Heart left ventricle (tissue), 16 donors: Measurements from ENCODE around the gene PDE11A. TPM values are rescaled to one million over a fixed set of nuclear protein-coding genes. Genes with fewer than 3 reads are reported as not detected.

Source experiments
- ATAC-seq, 4 donors: fragments of 200-7000 bp; cut with Tn5 transposase; one replicate each; pipeline ENCODE4 v1.9.1; 2020 to 2022; ENCODE audit warnings: moderate library complexity in 4 of 4, mild to moderate bottlenecking in 3 of 4, moderate number of reproducible peaks in 1 of 4
- DNase-seq, 5 donors: peaks; one replicate each; pipeline ENCODE4 v3.0.0-alpha.2; 2020
- H3K27ac ChIP-seq, 12 donors: fragments of 200-600 bp; sonication (generic) in 4 of 12; one replicate each; pipeline versions ENCODE4 v1.5.0 to v1.8.0; 2016 to 2022; ENCODE audit warnings: mild to moderate bottlenecking in 2 of 12
- H3K27me3 ChIP-seq, 9 donors: fragments of 200-600 bp; sonication (generic) in 2 of 9; one replicate each; pipeline versions ENCODE4 v1.5.1 to v1.8.0; 2016 to 2022; ENCODE audit warnings: mild to moderate bottlenecking in 3 of 9
- H3K36me3 ChIP-seq, 9 donors: fragments of 200-600 bp; sonication (generic) in 2 of 9; one replicate each; pipeline versions ENCODE4 v1.5.0 to v1.8.0; 2018 to 2022; ENCODE audit warnings: mild to moderate bottlenecking in 2 of 9
- H3K4me1 ChIP-seq, 12 donors: fragments of 200-600 bp; sonication (generic) in 4 of 12; one replicate each; pipeline versions ENCODE4 v1.5.0 to v1.8.0; 2016 to 2022; ENCODE audit warnings: mild to moderate bottlenecking in 3 of 12
- H3K4me3 ChIP-seq, 12 donors: fragments of 200-600 bp; sonication (generic) in 4 of 12; one replicate each; pipeline versions ENCODE4 v1.5.0 to v1.8.0; 2017 to 2022; ENCODE audit warnings: mild to moderate bottlenecking in 9 of 12, moderate library complexity in 4 of 12
- H3K9me3 ChIP-seq, 12 donors: fragments of 200-600 bp; sonication (generic) in 4 of 12; one replicate each; pipeline versions ENCODE4 v1.5.0 to v1.8.0; 2016 to 2022; ENCODE audit warnings: mild to moderate bottlenecking in 1 of 12
- POLR2A ChIP-seq, 2 donors: fragments of 450-650 bp; IDR thresholded peaks; one replicate each; pipeline ENCODE4 v1.6.1; 2017; ENCODE audit warnings: antibody characterized with exemption in 2 of 2, mild to moderate bottlenecking in 2 of 2, moderate library complexity in 2 of 2
- WGBS, 4 donors: extraction: QIAGEN DNeasy Blood & Tissue Kit in 2 of 4; methylation state at CpG; one replicate each; pipeline versions ENCODE4 v1.1.5 to v1.1.7; 2013 to 2018; 5-methylcytosine and 5-hydroxymethylcytosine counted together
- intact Hi-C, 10 donors: fragments of 100-400 bp; cut with DNase I; formaldehyde crosslinking; loops; one replicate each; pipeline versions ENCODE4 v1.11.1 to v1.14.2; 2022
- polyA plus RNA-seq, 2 donors: library from polyadenylated mRNA; stranded (reverse); fragments of 200-250 nt; gene quantifications; one replicate each; pipeline ENCODE4 v1.2.3, GENCODE V29; 2013
- total RNA-seq, 9 donors: library from RNA; depleted of rRNA in 2 of 9; stranded (reverse); fragments of >200 nt in 2 of 9; fragmentation: NEBNext Ultra II Directional in 3 of 9; extraction: Animal tissue kit (Norgen Biotek cat#: 25700) in 3 of 9; gene quantifications; one replicate each; pipeline versions ENCODE4 v1.1.0 to v1.2.4, GENCODE V29; 2016 to 2023
- TF ChIP-seq, protein P1 (sequence below), 12 donors: fragments of 200-600 bp; sonication (generic) in 4 of 12; IDR thresholded peaks; one replicate each; pipeline versions ENCODE4 v1.5.0 to v1.8.0; 2018 to 2022; ENCODE audit warnings: antibody characterized with exemption in 12 of 12, mild to moderate bottlenecking in 5 of 12
- donor health status: ischemic (EF 13 %, LVEDD 7.1; RV severe dilation, severe dysfunction).
- donor health status: healthy with polysubstance abuse.
- donor health status: DM: no; HTN: yes; CAD: no.
- donor health status: DM: no; HTN: no; CAD: no.
- donor health status: ischemic (EF 25% LVEDD 6.9; RV normal size, moderate dysfunction).
- donor health status: ischemic (EF 25% LVEDD 5.7; RV mildly dilated, moderate dysfunction).
- donor health status: healthy.
- donor health status: DM: yes; HTN: yes; CAD: no.
- donor health status: ischemic (EF 35%, LVEDD 5.7; RV mildly dilated, moderate dysfunction).
- donor health status: nonischemic (EF 11% LVEDD 7.7; RV severe dilation, severe dysfunction).
- donor health status: DM: yes; HTN: yes; CAD: no.
- donor health status: PGD.
- donor health status: ischemic (EF 29% LVEDD 5.4; RV normal size, mild dysfunction).
- donor health status: nonischemic (EF 23%, LVEDD 6.1; RV moderate dilation, normal function).

The PDE11A gene
- total and polyA plus RNA-seq, 11 donors = 0.24 to 2.9 (median 0.88) TPM

DNA sequence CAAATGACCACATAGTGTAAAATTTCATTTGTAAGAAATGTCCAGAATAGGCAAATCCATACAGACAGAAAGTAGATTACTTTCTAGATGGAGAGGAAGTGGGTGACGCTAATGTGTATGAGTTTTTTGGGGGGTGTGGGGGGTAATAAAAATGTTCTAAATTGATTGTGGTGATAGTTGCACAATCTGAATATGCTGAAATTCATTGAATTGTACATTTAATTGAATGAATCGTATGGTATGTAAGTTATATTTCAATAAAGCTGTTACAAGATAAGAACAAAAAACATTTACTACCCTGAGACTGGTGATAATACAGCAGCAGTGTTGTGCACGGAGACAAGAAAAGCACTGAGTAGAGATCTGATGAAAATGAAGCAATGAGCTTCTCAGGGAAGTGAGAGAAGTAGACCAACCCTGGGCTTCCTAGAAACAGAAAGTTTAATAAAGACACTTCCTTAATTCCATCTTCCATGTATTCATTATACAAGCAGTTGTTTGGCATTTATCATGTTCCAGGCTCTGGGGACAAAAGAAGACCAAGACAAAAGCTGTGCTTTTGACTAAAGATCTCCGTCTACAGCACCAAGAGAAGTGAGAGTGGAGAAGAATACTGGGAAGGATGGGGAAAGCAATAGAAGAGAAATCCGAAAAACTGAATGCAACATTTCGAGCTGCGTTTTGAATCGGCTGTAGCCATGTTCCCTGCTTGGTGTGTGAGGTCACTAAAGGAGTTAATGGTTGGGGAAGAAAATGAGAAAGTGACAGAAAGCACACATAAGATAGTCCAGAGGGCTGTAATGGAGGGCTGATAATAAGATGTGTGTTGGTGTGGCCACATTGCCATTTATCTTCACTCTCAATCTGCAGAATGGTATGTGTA is 1.8 kb upstream of the PDE11A start:
- H3K9me3 ChIP-seq = peaks cover 0 to 4% (median 0%) of the 10 kb centered on the region in 12 donors
- H3K27ac ChIP-seq = no peak overlapping the region
- no peaks in the 10 kb centered on the region for H3K36me3 ChIP-seq
- H3K27me3 ChIP-seq = peaks cover 0 to 32% (median 0%) of the 10 kb centered on the region in 9 donors
- 79 to 86% (median 85%) methylated on average over 8 of the region's 8 CpGs for WGBS, 4 donors
- H3K4me1 ChIP-seq = peaks cover 0 to 11% (median 0%) of the 10 kb centered on the region in 12 donors
- intact Hi-C loops = loop anchor here in 1 of 10 donors (5.0 kb wide), 1 partner anchor 277 kb away; no protein-coding TSS in a partner anchor
- H3K4me3 ChIP-seq = no peak overlapping the region
- ATAC-seq (no peak), DNase-seq (no peak)
- TF ChIP-seq, protein P1, sequence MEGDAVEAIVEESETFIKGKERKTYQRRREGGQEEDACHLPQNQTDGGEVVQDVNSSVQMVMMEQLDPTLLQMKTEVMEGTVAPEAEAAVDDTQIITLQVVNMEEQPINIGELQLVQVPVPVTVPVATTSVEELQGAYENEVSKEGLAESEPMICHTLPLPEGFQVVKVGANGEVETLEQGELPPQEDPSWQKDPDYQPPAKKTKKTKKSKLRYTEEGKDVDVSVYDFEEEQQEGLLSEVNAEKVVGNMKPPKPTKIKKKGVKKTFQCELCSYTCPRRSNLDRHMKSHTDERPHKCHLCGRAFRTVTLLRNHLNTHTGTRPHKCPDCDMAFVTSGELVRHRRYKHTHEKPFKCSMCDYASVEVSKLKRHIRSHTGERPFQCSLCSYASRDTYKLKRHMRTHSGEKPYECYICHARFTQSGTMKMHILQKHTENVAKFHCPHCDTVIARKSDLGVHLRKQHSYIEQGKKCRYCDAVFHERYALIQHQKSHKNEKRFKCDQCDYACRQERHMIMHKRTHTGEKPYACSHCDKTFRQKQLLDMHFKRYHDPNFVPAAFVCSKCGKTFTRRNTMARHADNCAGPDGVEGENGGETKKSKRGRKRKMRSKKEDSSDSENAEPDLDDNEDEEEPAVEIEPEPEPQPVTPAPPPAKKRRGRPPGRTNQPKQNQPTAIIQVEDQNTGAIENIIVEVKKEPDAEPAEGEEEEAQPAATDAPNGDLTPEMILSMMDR (IDR thresholded peaks at IDR 0.05) = no peak
- TF ChIP-seq POLR2A (IDR thresholded peaks at IDR 0.05) = no peak

DNA sequence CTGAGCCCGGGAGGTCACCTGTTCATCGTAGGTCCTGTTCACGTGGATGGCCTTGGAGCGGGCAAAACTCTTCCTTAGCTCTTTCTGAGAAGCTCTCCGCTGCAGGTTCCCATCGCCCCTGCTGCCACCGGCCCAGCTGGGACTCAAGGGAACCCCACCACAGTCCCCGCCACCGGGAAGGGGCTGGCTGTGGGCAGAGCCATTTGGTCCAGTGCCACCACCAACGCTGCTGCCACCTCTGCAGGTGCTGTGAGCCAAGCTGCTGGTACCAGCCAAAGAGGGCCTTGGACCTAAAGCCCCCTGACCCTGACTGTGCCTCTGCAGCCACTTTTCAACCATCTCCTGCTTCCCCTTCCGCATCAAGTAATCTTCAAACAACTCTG is 586 bp downstream of the PDE11A start:
- TF ChIP-seq, protein P1 (IDR thresholded peaks at IDR 0.05) = no peak
- TF ChIP-seq POLR2A (IDR thresholded peaks at IDR 0.05) = no peak
- DNase-seq = no peak
- peak in 1 of 4 donors; percentile 4 for ATAC-seq
- Histone ChIP-seq H3K36me3 (no peaks in the 10 kb centered on the region), H3K4me1 (peaks cover 0 to 11% (median 0%) of the 10 kb centered on the region in 12 donors), H3K27ac (no peak overlapping the region), H3K9me3 (no peaks in the 10 kb centered on the region), H3K4me3 (peak overlapping the region in 9 of 12 donors; percentile 32 to 58 (median 52)), H3K27me3 (peaks cover 0 to 42% (median 0%) of the 10 kb centered on the region in 9 donors)
- intact Hi-C loops = loop anchor here in 1 of 10 donors (5.0 kb wide), 1 partner anchor 275 kb away; no protein-coding TSS in a partner anchor
- 84 to 96% (median 90%) methylated on average over 4 to 11 of the region's 11 CpGs for WGBS, 4 donors

DNA sequence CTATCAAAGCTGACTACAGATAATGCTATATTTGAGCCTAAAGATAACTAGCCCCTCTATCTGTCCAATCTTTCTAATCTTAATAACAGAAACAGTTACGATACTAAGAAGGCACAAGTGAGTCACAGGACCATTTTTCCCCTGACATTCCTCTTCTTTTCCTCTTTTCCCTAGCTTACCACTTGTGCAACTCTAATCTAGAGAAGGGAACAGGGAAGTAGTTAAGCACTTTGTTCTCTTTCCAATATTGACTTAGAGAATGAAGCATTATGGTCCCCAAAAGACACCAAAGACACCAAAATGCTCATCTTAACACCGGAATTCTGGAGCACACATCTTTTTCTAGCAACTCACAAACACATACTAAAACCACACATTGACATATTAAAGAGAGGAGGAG is 1.8 kb downstream of the PDE11A start:
- TF ChIP-seq, protein P1 (IDR thresholded peaks at IDR 0.05) = no peak
- no peak for TF ChIP-seq POLR2A (IDR thresholded peaks at IDR 0.05)
- Histone ChIP-seq H3K36me3 (no peaks in the 10 kb centered on the region), H3K27ac (no peak overlapping the region), H3K9me3 (no peaks in the 10 kb centered on the region), H3K4me1 (peaks cover 0 to 11% (median 0%) of the 10 kb centered on the region in 12 donors), H3K27me3 (peaks cover 0 to 42% (median 0%) of the 10 kb centered on the region in 9 donors), H3K4me3 (no peak overlapping the region)
- DNase-seq (no peak), ATAC-seq (no peak)
- 53 to 65% (median 61%) methylated on average over 2 of the region's 2 CpGs for WGBS, 4 donors
- intact Hi-C loops = loop anchor here in 1 of 10 donors (5.0 kb wide), 1 partner anchor 274 kb away; no protein-coding TSS in a partner anchor

DNA sequence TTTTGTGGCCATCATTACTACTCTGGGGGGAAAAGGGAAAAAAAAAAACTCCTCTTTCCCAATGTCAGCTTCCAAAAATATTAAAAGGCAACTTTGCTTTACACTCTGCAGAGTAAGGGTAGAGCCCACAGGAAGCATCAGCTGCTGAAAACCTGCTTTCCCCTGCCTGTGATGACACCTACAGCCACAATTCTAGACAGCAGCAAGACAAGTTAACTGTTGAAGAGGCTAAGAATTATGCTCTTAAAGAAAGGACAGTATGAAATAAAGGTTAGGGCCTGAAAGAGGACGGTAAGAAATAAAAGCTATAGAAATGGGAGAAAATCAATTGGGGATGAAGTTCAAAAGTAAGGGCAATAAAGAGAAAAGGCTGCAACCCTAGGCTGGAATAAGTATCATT is 3.0 kb downstream of the PDE11A start:
- Histone ChIP-seq H3K36me3 (no peaks in the 10 kb centered on the region), H3K4me1 (peaks cover 0 to 11% (median 0%) of the 10 kb centered on the region in 12 donors), H3K4me3 (no peak overlapping the region), H3K27me3 (peaks cover 0 to 36% (median 0%) of the 10 kb centered on the region in 9 donors), H3K9me3 (no peaks in the 10 kb centered on the region), H3K27ac (no peak overlapping the region)
- no peak for TF ChIP-seq POLR2A (IDR thresholded peaks at IDR 0.05)
- TF ChIP-seq, protein P1 (IDR thresholded peaks at IDR 0.05) = no peak
- WGBS, 4 donors = 48 to 65% (median 64%) methylated on average over 1 of the region's 1 CpG
- DNase-seq (no peak), ATAC-seq (no peak)
- intact Hi-C loops = no loop called here
